Neuronal stem cell (in vitro differentiated cells): ENCODE data around the gene RPS19BP1.

ENCODE experiments used
- DNase-seq: peaks from one replicate; pipeline ENCODE4 v3.0.0-alpha.2; 2013; ENCODE audit warnings: low spot score
- H2AFZ ChIP-seq: one replicate; pipeline ENCODE4 v1.6.1; 2013; ENCODE audit warnings: mild to moderate bottlenecking, low read length, inconsistent platforms
- H2AK5ac ChIP-seq: 2 replicates; pipeline ENCODE4 v1.6.1; 2013; ENCODE audit warnings: low read depth, mild to moderate bottlenecking, inconsistent platforms, low read length, moderate library complexity, mixed read lengths
- H2BK120ac ChIP-seq: 2 replicates; pipeline ENCODE4 v1.6.1; 2013; ENCODE audit warnings: low read depth, mild to moderate bottlenecking, inconsistent platforms, low read length, moderate library complexity, mixed read lengths
- H2BK12ac ChIP-seq: one replicate; pipeline ENCODE4 v1.6.1; 2013; ENCODE audit warnings: low read length, inconsistent platforms
- H2BK15ac ChIP-seq: 2 replicates; pipeline ENCODE4 v1.6.1; 2013; ENCODE audit warnings: mild to moderate bottlenecking, low read length, inconsistent platforms, mixed read lengths
- H2BK5ac ChIP-seq: one replicate; pipeline ENCODE4 v1.6.1; 2013; ENCODE audit warnings: inconsistent platforms, mild to moderate bottlenecking, low read length, moderate library complexity
- H3K14ac ChIP-seq: one replicate; pipeline ENCODE4 v1.6.1; 2013; ENCODE audit warnings: low read length, inconsistent platforms
- H3K18ac ChIP-seq: 2 replicates; pipeline ENCODE4 v1.6.1; 2013; ENCODE audit warnings: low read length, inconsistent platforms
- H3K23ac ChIP-seq: 2 replicates; pipeline ENCODE4 v1.6.1; 2013; ENCODE audit warnings: low read depth, mild to moderate bottlenecking, mixed read lengths, low read length, inconsistent platforms; ENCODE audit not compliant: poor library complexity
- H3K27ac ChIP-seq: replicated peaks from 3 replicates; pipeline ENCODE4 v1.5.1; 2013; ENCODE audit warnings: low read length, inconsistent platforms
- H3K27me3 ChIP-seq, 3 experiments: 2 replicates each; pipeline ENCODE4 v1.6.1; 2013; ENCODE audit warnings: low read length in 3 of 3, mild to moderate bottlenecking in 2 of 3, inconsistent platforms in 1 of 3, low read depth in 1 of 3, mixed read lengths in 1 of 3, moderate library complexity in 1 of 3; ENCODE audit not compliant: control insufficient read depth in 3 of 3, insufficient read depth in 3 of 3
- H3K36me3 ChIP-seq, 2 donors: replicated peaks in 1 of 2; 2 replicates each; pipeline ENCODE4 v1.6.1; 2013; ENCODE audit warnings: low read length in 2 of 2; ENCODE audit not compliant: control insufficient read depth in 2 of 2, insufficient read depth in 2 of 2
- H3K4ac ChIP-seq: 2 replicates; pipeline ENCODE4 v1.6.1; 2013; ENCODE audit warnings: inconsistent platforms, mild to moderate bottlenecking, low read length, moderate library complexity
- H3K4me1 ChIP-seq, 2 donors: 1 replicate in 1 of 2; 2 replicates in 1 of 2; pipeline ENCODE4 v1.6.1; 2013; ENCODE audit warnings: low read length in 2 of 2, low read depth in 1 of 2; ENCODE audit not compliant: control insufficient read depth in 2 of 2, insufficient read depth in 1 of 2
- H3K4me2 ChIP-seq: one replicate; pipeline ENCODE4 v1.6.1; 2013; ENCODE audit warnings: mild to moderate bottlenecking, low read length, inconsistent platforms; ENCODE audit not compliant: insufficient read depth, poor library complexity, severe bottlenecking
- H3K4me3 ChIP-seq, 2 donors: 2 replicates each; pipeline ENCODE4 v1.5.1; 2013; ENCODE audit warnings: low read length in 2 of 2, mild to moderate bottlenecking in 2 of 2, inconsistent platforms in 1 of 2, moderate library complexity in 1 of 2
- H3K79me1 ChIP-seq: one replicate; pipeline ENCODE4 v1.6.1; 2013; ENCODE audit warnings: low read depth, mild to moderate bottlenecking, inconsistent platforms, low read length, moderate library complexity
- H3K9ac ChIP-seq: one replicate; pipeline ENCODE4 v1.6.1; 2013; ENCODE audit warnings: mild to moderate bottlenecking, low read depth, low read length, inconsistent platforms; ENCODE audit not compliant: poor library complexity
- H3K9me3 ChIP-seq, 2 donors: replicated peaks in 1 of 2; 2 replicates each; pipeline versions ENCODE3 to v1.6.1; 2013; ENCODE audit warnings: low read length in 2 of 2, mild to moderate bottlenecking in 2 of 2, inconsistent platforms in 1 of 2, low read depth in 1 of 2, mixed read lengths in 1 of 2, moderate library complexity in 1 of 2; ENCODE audit not compliant: control insufficient read depth in 2 of 2, insufficient read depth in 1 of 2
- H4K8ac ChIP-seq: one replicate; pipeline ENCODE4 v1.6.1; 2013; ENCODE audit warnings: low read depth, mild to moderate bottlenecking, inconsistent platforms, low read length, moderate library complexity
- H4K91ac ChIP-seq: one replicate; pipeline ENCODE4 v1.6.1; 2013; ENCODE audit warnings: low read length, low read depth, mild to moderate bottlenecking, inconsistent platforms; ENCODE audit not compliant: poor library complexity
- WGBS, 2 donors: extraction: QIAGEN DNeasy Blood & Tissue Kit; methylation state at CpG; one replicate each; pipeline ENCODE4 v1.1.7; 2013; ENCODE audit warnings: missing lambda C conversion rate in 2 of 2, mixed read lengths in 1 of 2; ENCODE audit not compliant: insufficient read length in 2 of 2, insufficient replicate concordance in 1 of 2; ENCODE audit errors: extremely low coverage in 2 of 2; 5-methylcytosine and 5-hydroxymethylcytosine counted together

Gene RPS19BP1

GRCh38 chr22:39535831-39536449 is 3.4 kb upstream of the RPS19BP1 start:
- no peak overlapping the region for H3K23ac ChIP-seq
- no peak overlapping the region for H3K4me2 ChIP-seq
- H2BK15ac ChIP-seq = no peak overlapping the region
- H2BK120ac ChIP-seq = no peak overlapping the region
- no peak overlapping the region for H3K9ac ChIP-seq
- H2BK12ac ChIP-seq = no peak overlapping the region
- H2BK5ac ChIP-seq = peak overlapping the region; percentile 14
- peaks cover 8% of the 10 kb centered on the region for H3K79me1 ChIP-seq
- H3K4ac ChIP-seq = no peak overlapping the region
- H4K91ac ChIP-seq = no peak overlapping the region
- no peak overlapping the region for H3K14ac ChIP-seq
- no peak overlapping the region for H3K18ac ChIP-seq
- no peak for DNase-seq
- peaks cover 10 to 22% of the 10 kb centered on the region in 2 donors for H3K4me1 ChIP-seq
- H4K8ac ChIP-seq = no peak overlapping the region
- H3K36me3 ChIP-seq = peaks cover 2 to 9% of the 10 kb centered on the region in 2 donors
- H3K27me3 ChIP-seq = no peaks in the 10 kb centered on the region
- peak overlapping the region; percentile 88 for H2AK5ac ChIP-seq
- WGBS, 2 donors = no CpG with 5 or more reads among the region's 15 CpGs
- peak overlapping the region; percentile 90 for H2AFZ ChIP-seq
- no peak overlapping the region for H3K27ac ChIP-seq
- H3K9me3 ChIP-seq = no peaks in the 10 kb centered on the region
- H3K4me3 ChIP-seq = no peak overlapping the region

DNA sequence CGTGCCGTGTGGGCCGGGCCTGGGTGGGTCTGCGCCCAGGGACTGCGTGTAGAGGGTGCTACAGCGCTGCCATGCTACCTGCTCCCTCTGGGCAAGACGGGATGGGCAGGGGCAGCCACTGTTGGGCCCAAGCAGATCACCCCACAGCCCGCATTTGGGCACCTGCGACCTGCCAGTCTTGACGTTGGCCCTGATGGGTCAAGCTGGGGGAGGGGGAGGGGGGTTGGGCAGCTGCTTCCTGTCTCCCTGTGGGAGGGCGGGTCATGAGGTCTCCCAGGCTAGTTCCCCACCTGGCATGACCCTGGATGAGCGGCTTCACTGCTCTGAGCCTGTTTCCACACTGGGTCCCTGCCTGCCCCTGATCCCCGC is 2.8 kb upstream of the RPS19BP1 start:
- H4K8ac ChIP-seq = peak overlapping the region; percentile 74
- peak overlapping the region; percentile 92 for H3K18ac ChIP-seq
- no peaks in the 10 kb centered on the region for H3K9me3 ChIP-seq
- no peak overlapping the region for H4K91ac ChIP-seq
- H2BK5ac ChIP-seq = peak overlapping the region; percentile 62
- H2AFZ ChIP-seq = peak overlapping the region; percentile 90
- no peak overlapping the region for H3K4ac ChIP-seq
- H3K4me3 ChIP-seq = peak overlapping the region in 1 of 2 donors; percentile 10
- no peaks in the 10 kb centered on the region for H3K27me3 ChIP-seq
- no peak overlapping the region for H3K27ac ChIP-seq
- H2AK5ac ChIP-seq = peak overlapping the region; percentile 88
- H3K14ac ChIP-seq = no peak overlapping the region
- peak overlapping the region; percentile 82 for H2BK15ac ChIP-seq
- WGBS, 2 donors = no CpG with 5 or more reads among the region's 13 CpGs
- H2BK120ac ChIP-seq = peak overlapping the region; percentile 77
- peak overlapping the region; percentile 82 for H3K9ac ChIP-seq
- H3K4me1 ChIP-seq = peaks cover 12 to 22% of the 10 kb centered on the region in 2 donors
- H3K36me3 ChIP-seq = peaks cover 4 to 14% of the 10 kb centered on the region in 2 donors
- H3K4me2 ChIP-seq = no peak overlapping the region
- H3K23ac ChIP-seq = no peak overlapping the region
- H2BK12ac ChIP-seq = peak overlapping the region; percentile 35
- H3K79me1 ChIP-seq = peaks cover 9% of the 10 kb centered on the region
- DNase-seq = no peak

DNA sequence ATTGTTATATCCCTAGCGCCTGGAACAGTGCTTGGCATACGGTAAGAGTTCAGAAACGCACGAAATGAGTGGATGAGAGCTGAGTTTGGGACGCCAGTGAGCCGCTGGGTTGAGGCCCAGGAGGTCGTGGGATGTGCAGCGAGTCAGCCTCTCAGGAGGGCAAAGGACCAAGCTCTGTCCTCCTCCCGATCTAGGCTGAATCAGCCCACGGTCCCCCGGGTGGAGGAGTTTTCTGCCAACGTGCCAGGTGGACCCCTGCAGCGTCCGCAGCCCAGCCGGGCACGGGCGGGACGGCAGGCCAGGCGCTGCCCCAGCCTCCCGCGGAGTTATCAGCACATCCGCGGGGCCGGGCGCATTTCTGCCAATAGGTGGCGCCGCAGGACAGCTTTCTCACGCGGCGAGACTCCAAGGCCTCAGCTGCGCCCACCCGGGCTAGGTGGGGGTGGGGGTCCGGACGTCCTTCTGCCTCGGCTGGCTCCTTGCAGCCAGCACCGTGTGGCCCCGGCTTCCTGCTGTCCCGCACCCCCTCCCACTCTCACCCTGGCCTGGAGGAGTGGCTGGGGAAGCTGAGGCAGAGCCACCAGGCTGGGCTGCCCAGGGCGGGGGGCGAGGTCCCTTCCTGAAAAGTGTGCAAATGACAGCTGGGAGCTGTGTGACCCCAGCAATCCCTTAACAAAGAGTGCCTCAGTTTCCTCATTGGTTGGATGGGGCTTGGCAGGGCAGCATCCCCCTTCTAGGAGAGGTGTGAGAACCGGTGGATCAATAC is 2.2 kb upstream of the RPS19BP1 start:
- no CpG with 5 or more reads among the region's 41 CpGs for WGBS, 2 donors

GRCh38 chr22:39534092-39534506 is 1.6 kb upstream of the RPS19BP1 start:
- no peak overlapping the region for H2BK120ac ChIP-seq
- no peak overlapping the region for H3K4ac ChIP-seq
- H4K91ac ChIP-seq = no peak overlapping the region
- no CpG with 5 or more reads among the region's 12 CpGs for WGBS, 2 donors
- H3K79me1 ChIP-seq = peaks cover 9% of the 10 kb centered on the region
- no peaks in the 10 kb centered on the region for H3K27me3 ChIP-seq
- peak overlapping the region; percentile 33 for H3K9ac ChIP-seq
- no peak overlapping the region for H3K4me2 ChIP-seq
- H3K4me3 ChIP-seq = no peak overlapping the region
- peak overlapping the region; percentile 79 for H2BK15ac ChIP-seq
- no peak overlapping the region for H3K27ac ChIP-seq
- H2BK12ac ChIP-seq = peak overlapping the region; percentile 63
- H2AFZ ChIP-seq = peak overlapping the region; percentile 90
- peaks cover 12 to 24% of the 10 kb centered on the region in 2 donors for H3K4me1 ChIP-seq
- H3K36me3 ChIP-seq = peaks cover 10 to 24% of the 10 kb centered on the region in 2 donors
- no peak overlapping the region for H3K23ac ChIP-seq
- no peak for DNase-seq
- H3K9me3 ChIP-seq = no peaks in the 10 kb centered on the region
- H2AK5ac ChIP-seq = peak overlapping the region; percentile 57
- no peak overlapping the region for H3K14ac ChIP-seq
- H3K18ac ChIP-seq = no peak overlapping the region
- no peak overlapping the region for H2BK5ac ChIP-seq
- no peak overlapping the region for H4K8ac ChIP-seq

More for the DNA sequence above, 2.2 kb upstream of the RPS19BP1 start:
- H2BK15ac ChIP-seq = peak overlapping the region; percentile 82
- H3K27me3 ChIP-seq = no peaks in the 10 kb centered on the region
- H3K27ac ChIP-seq = no peak overlapping the region
- H3K4ac ChIP-seq = no peak overlapping the region
- no peak overlapping the region for H3K14ac ChIP-seq
- peak overlapping the region; percentile 77 for H2BK120ac ChIP-seq
- H3K4me1 ChIP-seq = peaks cover 12 to 22% of the 10 kb centered on the region in 2 donors
- peak overlapping the region; percentile 62 for H2BK5ac ChIP-seq
- H4K8ac ChIP-seq = peak overlapping the region; percentile 74
- H3K9me3 ChIP-seq = no peaks in the 10 kb centered on the region
- DNase-seq = peak; percentile 89
- H3K79me1 ChIP-seq = peaks cover 9% of the 10 kb centered on the region
- peak overlapping the region; percentile 92 for H3K18ac ChIP-seq
- peak overlapping the region; percentile 35 for H2BK12ac ChIP-seq
- peak overlapping the region; percentile 90 for H2AFZ ChIP-seq
- peak overlapping the region; percentile 82 for H3K9ac ChIP-seq
- H4K91ac ChIP-seq = no peak overlapping the region
- peak overlapping the region; percentile 88 for H2AK5ac ChIP-seq
- H3K4me2 ChIP-seq = peak overlapping the region; percentile 45
- peaks cover 5 to 19% of the 10 kb centered on the region in 2 donors for H3K36me3 ChIP-seq
- no peak overlapping the region for H3K23ac ChIP-seq
- H3K4me3 ChIP-seq = peak overlapping the region; percentile 10 to 27
